Trophoblast cell (in vitro differentiated cells and primary cell): ENCODE measurements around the gene ACIN1.
A peak's percentile ranks its signal among the peaks of the same experiment; 100 is the strongest.

Source experiments
- DNase-seq, 2 donors: peaks; one replicate each; pipeline ENCODE4 v3.0.0-alpha.2; 2016
- H2AFZ ChIP-seq: 2 replicates; pipeline ENCODE4 v1.6.1; 2013; ENCODE audit warnings: low read length, moderate library complexity, mild to moderate bottlenecking; ENCODE audit not compliant: insufficient read depth, poor library complexity
- H2AK5ac ChIP-seq: 2 replicates; pipeline ENCODE4 v1.6.1; 2013; ENCODE audit warnings: mild to moderate bottlenecking, low read length
- H2BK120ac ChIP-seq: 2 replicates; pipeline ENCODE4 v1.6.1; 2013; ENCODE audit warnings: low read length, mild to moderate bottlenecking, moderate library complexity; ENCODE audit not compliant: insufficient read depth, poor library complexity
- H2BK12ac ChIP-seq: 2 replicates; pipeline ENCODE4 v1.6.1; 2013; ENCODE audit warnings: mild to moderate bottlenecking, low read length, moderate library complexity
- H2BK5ac ChIP-seq: 2 replicates; pipeline ENCODE4 v1.6.1; 2013; ENCODE audit warnings: low read length, low read depth, moderate library complexity, mild to moderate bottlenecking; ENCODE audit not compliant: poor library complexity
- H3K14ac ChIP-seq: 2 replicates; pipeline ENCODE4 v1.6.1; 2013; ENCODE audit warnings: mild to moderate bottlenecking, low read length
- H3K18ac ChIP-seq: 2 replicates; pipeline ENCODE4 v1.6.1; 2013; ENCODE audit warnings: mild to moderate bottlenecking, low read length
- H3K23ac ChIP-seq: 2 replicates; pipeline ENCODE4 v1.6.1; 2013; ENCODE audit warnings: low read length
- H3K27ac ChIP-seq: 2 replicates; pipeline ENCODE4 v1.5.1; 2013; ENCODE audit warnings: low read depth, mild to moderate bottlenecking, inconsistent platforms, low read length, moderate library complexity
- H3K27me3 ChIP-seq: 2 replicates; pipeline ENCODE4 v1.6.1; 2013; ENCODE audit warnings: inconsistent platforms, mild to moderate bottlenecking, low read length, moderate library complexity; ENCODE audit not compliant: insufficient read depth
- H3K36me3 ChIP-seq, 2 experiments: 1 replicate in 1 of 2; 2 replicates in 1 of 2; pipeline ENCODE4 v1.6.1; 2013; ENCODE audit warnings: low read length in 2 of 2, mild to moderate bottlenecking in 2 of 2, moderate library complexity in 1 of 2; ENCODE audit not compliant: insufficient read depth in 2 of 2, control insufficient read depth in 1 of 2
- H3K4ac ChIP-seq: 2 replicates; pipeline ENCODE4 v1.6.1; 2013; ENCODE audit warnings: low read depth, mild to moderate bottlenecking, low read length, moderate library complexity
- H3K4me1 ChIP-seq, 2 experiments: 1 replicate in 1 of 2; 2 replicates in 1 of 2; pipeline ENCODE4 v1.6.1; 2013; ENCODE audit warnings: low read length in 2 of 2, mild to moderate bottlenecking in 2 of 2, moderate library complexity in 1 of 2; ENCODE audit not compliant: insufficient read depth in 2 of 2, control insufficient read depth in 1 of 2
- H3K4me2 ChIP-seq: 2 replicates; pipeline ENCODE4 v1.6.1; 2013; ENCODE audit warnings: inconsistent platforms, mild to moderate bottlenecking, low read length, moderate library complexity
- H3K4me3 ChIP-seq: 2 replicates; pipeline ENCODE4 v1.5.1; 2013; ENCODE audit warnings: mild to moderate bottlenecking, low read depth, low read length, inconsistent platforms
- H3K79me1 ChIP-seq: one replicate; pipeline ENCODE4 v1.6.1; 2013; ENCODE audit warnings: low read length
- H3K79me2 ChIP-seq: 2 replicates; pipeline ENCODE4 v1.6.1; 2013; ENCODE audit warnings: low read length, mild to moderate bottlenecking; ENCODE audit not compliant: control insufficient read depth, insufficient read depth, poor library complexity
- H3K9ac ChIP-seq: 2 replicates; pipeline ENCODE4 v1.6.1; 2013; ENCODE audit warnings: mild to moderate bottlenecking, low read length
- H3K9me3 ChIP-seq: 2 replicates; pipeline ENCODE4 v1.6.1; 2013; ENCODE audit warnings: low read depth, mild to moderate bottlenecking, control low read depth, inconsistent platforms, low read length; ENCODE audit not compliant: insufficient read depth
- H4K12ac ChIP-seq: 2 replicates; pipeline ENCODE4 v1.6.1; 2013; ENCODE audit warnings: low read depth, mild to moderate bottlenecking, low read length, moderate library complexity
- H4K8ac ChIP-seq: 2 replicates; pipeline ENCODE4 v1.6.1; 2013; ENCODE audit warnings: low read depth, mild to moderate bottlenecking, low read length, moderate library complexity
- H4K91ac ChIP-seq: one replicate; pipeline ENCODE4 v1.6.1; 2013; ENCODE audit warnings: low read depth, mild to moderate bottlenecking, low read length, moderate library complexity
- WGBS: extraction: QIAGEN DNeasy Blood & Tissue Kit; methylation state at CpG from one replicate; pipeline ENCODE4 v1.1.7; 2013; ENCODE audit warnings: missing lambda C conversion rate; ENCODE audit not compliant: insufficient read length, insufficient coverage; ENCODE audit errors: extremely low coverage; 5-methylcytosine and 5-hydroxymethylcytosine counted together

The ACIN1 gene

DNA sequence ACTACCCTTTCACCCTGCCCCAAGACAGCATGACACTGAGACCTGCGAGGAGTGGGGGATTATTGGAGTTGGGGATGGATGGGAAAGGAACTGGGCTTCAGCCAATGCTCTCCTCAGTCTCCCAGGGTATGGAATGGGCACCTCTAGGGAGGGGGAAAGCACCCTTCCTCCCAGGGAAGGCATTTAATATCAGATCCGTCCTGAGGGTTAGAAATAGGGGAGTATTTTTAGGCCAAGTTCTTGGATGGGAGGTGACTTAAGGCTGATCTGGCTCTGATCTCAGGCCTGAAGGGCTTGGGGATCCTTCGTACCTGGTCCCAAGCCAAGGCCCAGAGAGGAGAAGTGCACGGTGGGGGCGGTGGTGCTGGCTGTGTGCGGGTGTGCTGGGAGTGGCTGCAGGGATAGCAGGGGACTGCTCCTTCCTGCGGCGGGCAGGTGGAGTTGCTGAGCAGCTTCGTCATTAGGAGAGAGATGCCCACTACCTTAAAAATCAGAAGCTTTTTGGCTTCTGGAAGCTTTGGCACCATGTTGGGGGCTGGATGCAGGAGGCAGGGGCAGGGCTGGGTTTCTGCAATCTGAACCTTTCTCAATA is 31.1 kb upstream of the ACIN1 start:
- no peaks in the 10 kb centered on the region for H3K79me2 ChIP-seq
- H2BK120ac ChIP-seq: no peak overlapping the region
- no peak overlapping the region for H3K4me3 ChIP-seq
- no peak overlapping the region for H2BK12ac ChIP-seq
- no peak overlapping the region for H3K9ac ChIP-seq
- H3K18ac ChIP-seq: no peak overlapping the region
- H4K8ac ChIP-seq: no peak overlapping the region
- WGBS: no CpG with 5 or more reads among the region's 9 CpGs
- H3K23ac ChIP-seq: no peak overlapping the region
- no peak overlapping the region for H3K4ac ChIP-seq
- H3K27ac ChIP-seq: no peak overlapping the region
- no peak overlapping the region for H2BK5ac ChIP-seq
- no peak overlapping the region for H2AFZ ChIP-seq
- H4K12ac ChIP-seq: no peak overlapping the region
- H2AK5ac ChIP-seq: no peak overlapping the region
- no peaks in the 10 kb centered on the region for H3K9me3 ChIP-seq
- H3K27me3 ChIP-seq: no peaks in the 10 kb centered on the region
- no peak overlapping the region for H3K14ac ChIP-seq
- H3K79me1 ChIP-seq: no peaks in the 10 kb centered on the region
- H3K4me1 ChIP-seq: peaks cover 0 to 2% of the 10 kb centered on the region in 2 experiments
- peaks cover 19 to 21% of the 10 kb centered on the region in 2 experiments for H3K36me3 ChIP-seq
- H4K91ac ChIP-seq: no peak overlapping the region
- no peak overlapping the region for H3K4me2 ChIP-seq
- DNase-seq: no peak

DNA sequence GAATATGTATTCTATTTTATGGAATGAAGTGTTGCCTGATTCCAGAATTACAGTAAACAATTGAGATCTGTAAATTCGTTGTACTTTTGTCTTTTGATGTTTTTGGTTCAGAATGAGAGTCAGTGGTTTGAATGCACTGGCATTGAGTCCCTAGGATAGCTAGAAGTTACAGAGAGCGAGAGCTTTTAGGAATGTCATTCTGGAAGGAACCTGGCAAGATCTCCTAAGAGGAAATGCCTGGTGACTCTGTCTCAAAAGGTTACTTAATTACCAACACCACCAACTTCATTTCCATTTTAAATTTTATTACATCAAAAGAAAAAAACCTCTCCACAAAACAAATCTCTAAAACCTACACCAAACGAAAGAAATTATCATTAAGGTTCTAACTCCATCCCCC is 30.1 kb upstream of the ACIN1 start:
- WGBS: 100% methylated on average over 1 of the region's 3 CpGs
- Histone ChIP-seq H3K79me2 (no peaks in the 10 kb centered on the region), H2AK5ac (no peak overlapping the region), H2BK120ac (no peak overlapping the region), H3K4ac (no peak overlapping the region), H3K18ac (no peak overlapping the region), H3K4me1 (peaks cover 0 to 2% of the 10 kb centered on the region in 2 experiments), H2BK5ac (no peak overlapping the region), H3K27ac (no peak overlapping the region), H4K12ac (no peak overlapping the region), H3K4me2 (no peak overlapping the region), H3K14ac (no peak overlapping the region), H4K8ac (no peak overlapping the region), H2AFZ (no peak overlapping the region), H3K4me3 (no peak overlapping the region), H3K23ac (no peak overlapping the region), H3K79me1 (no peaks in the 10 kb centered on the region), H4K91ac (no peak overlapping the region), H3K9me3 (no peaks in the 10 kb centered on the region), H3K27me3 (no peaks in the 10 kb centered on the region), H3K36me3 (peaks cover 19 to 21% of the 10 kb centered on the region in 2 experiments), H3K9ac (no peak overlapping the region), H2BK12ac (no peak overlapping the region)
- DNase-seq: no peak

DNA sequence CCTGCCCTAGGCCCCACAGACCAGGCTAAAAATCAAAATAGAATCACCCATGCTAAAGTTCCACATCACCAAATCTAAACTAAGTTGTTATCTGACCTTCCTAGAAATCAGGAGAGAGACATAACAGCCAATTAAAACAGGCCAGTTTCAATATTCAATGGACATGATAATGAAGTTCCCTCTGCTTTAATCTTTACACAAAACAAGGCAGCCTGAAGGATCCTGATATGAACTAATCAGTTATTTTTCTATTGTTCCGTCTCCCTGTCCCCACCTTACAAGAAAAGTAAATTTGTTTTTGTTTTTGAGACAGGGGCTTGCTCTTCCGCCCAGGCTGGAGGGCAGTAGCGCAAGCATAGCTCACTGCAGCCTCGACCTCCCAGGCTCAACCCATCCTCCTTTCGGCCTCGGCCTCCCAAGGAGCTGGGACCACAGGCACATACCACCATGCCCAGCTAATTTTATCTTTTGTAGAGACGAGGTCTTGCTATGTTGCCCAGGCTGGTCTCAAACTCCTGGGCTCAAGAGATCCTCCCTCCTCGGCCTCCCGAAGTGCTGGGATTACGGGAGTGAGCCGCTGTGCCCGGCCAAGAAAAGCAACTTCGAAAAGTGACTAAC is 29.5 kb upstream of the ACIN1 start:
- no peak overlapping the region for H4K91ac ChIP-seq
- no peak overlapping the region for H3K4ac ChIP-seq
- no peaks in the 10 kb centered on the region for H3K79me1 ChIP-seq
- H4K8ac ChIP-seq: no peak overlapping the region
- H4K12ac ChIP-seq: no peak overlapping the region
- H3K27ac ChIP-seq: no peak overlapping the region
- H3K4me1 ChIP-seq: peaks cover 0 to 2% of the 10 kb centered on the region in 2 experiments
- no peak overlapping the region for H2BK5ac ChIP-seq
- no peak overlapping the region for H2BK120ac ChIP-seq
- no peak overlapping the region for H3K23ac ChIP-seq
- H2AK5ac ChIP-seq: no peak overlapping the region
- H3K14ac ChIP-seq: no peak overlapping the region
- H2AFZ ChIP-seq: no peak overlapping the region
- H2BK12ac ChIP-seq: no peak overlapping the region
- no peaks in the 10 kb centered on the region for H3K79me2 ChIP-seq
- WGBS: no CpG with 5 or more reads among the region's 13 CpGs
- no peak for DNase-seq
- H3K27me3 ChIP-seq: no peaks in the 10 kb centered on the region
- H3K9me3 ChIP-seq: no peaks in the 10 kb centered on the region
- no peak overlapping the region for H3K4me3 ChIP-seq
- H3K9ac ChIP-seq: no peak overlapping the region
- peaks cover 19% of the 10 kb centered on the region in 2 experiments for H3K36me3 ChIP-seq
- no peak overlapping the region for H3K4me2 ChIP-seq
- H3K18ac ChIP-seq: no peak overlapping the region

DNA sequence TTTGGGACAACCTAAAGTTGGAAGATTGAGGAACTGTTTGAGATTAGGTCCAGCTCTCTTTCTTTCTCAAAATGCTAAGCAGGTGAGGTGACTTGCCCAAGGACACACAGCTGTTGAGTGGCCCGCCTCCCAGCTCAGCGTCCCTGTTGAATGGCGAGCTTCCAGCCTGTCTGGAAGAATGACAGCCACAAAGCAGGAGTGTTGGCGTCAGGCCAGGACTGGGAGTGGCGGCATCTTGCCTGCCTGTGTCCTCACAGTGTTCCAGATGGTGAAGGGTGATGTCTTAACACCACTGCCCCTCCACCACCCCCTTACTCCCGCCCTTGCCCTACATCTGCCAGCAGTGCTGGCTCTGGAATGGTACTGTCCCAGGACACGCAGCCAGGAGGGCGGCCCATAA is 28.5 kb upstream of the ACIN1 start:
- no peak overlapping the region for H3K27ac ChIP-seq
- no peak overlapping the region for H2BK5ac ChIP-seq
- H3K36me3 ChIP-seq: peaks cover 16 to 17% of the 10 kb centered on the region in 2 experiments
- H3K23ac ChIP-seq: no peak overlapping the region
- H3K9me3 ChIP-seq: no peaks in the 10 kb centered on the region
- no peak overlapping the region for H2BK12ac ChIP-seq
- no peak overlapping the region for H3K4me3 ChIP-seq
- no peak overlapping the region for H2AFZ ChIP-seq
- no peak overlapping the region for H2AK5ac ChIP-seq
- H3K4me2 ChIP-seq: no peak overlapping the region
- H3K4ac ChIP-seq: no peak overlapping the region
- no peak overlapping the region for H4K8ac ChIP-seq
- no peaks in the 10 kb centered on the region for H3K27me3 ChIP-seq
- H3K18ac ChIP-seq: no peak overlapping the region
- no peaks in the 10 kb centered on the region for H3K79me1 ChIP-seq
- no peak overlapping the region for H3K9ac ChIP-seq
- no peak overlapping the region for H3K14ac ChIP-seq
- peak in 1 of 2 donors; percentile 13 for DNase-seq
- H2BK120ac ChIP-seq: no peak overlapping the region
- no peaks in the 10 kb centered on the region for H3K79me2 ChIP-seq
- peaks cover 0 to 2% of the 10 kb centered on the region in 2 experiments for H3K4me1 ChIP-seq
- WGBS: no CpG with 5 or more reads among the region's 8 CpGs
- H4K12ac ChIP-seq: no peak overlapping the region
- H4K91ac ChIP-seq: no peak overlapping the region
